ENCODE data around the gene UPK3A.

- TF ChIP-seq EP300 (IDR thresholded peaks at IDR 0.05; ENCODE audit: low read depth) (no peak), POLR2AphosphoS5 (IDR thresholded peaks at IDR 0.05) (no peak), CTCF (IDR thresholded peaks at IDR 0.05) (no peak), POLR2A (IDR thresholded peaks at IDR 0.05) (no peak)
Measured at GRCh38 chr22:45302751-45303150, 18.0 kb downstream of the UPK3A start.
